HG02884 (cell line): Measurements from ENCODE around the gene FRMD5.

Experiments
- ATAC-seq: cut with Tn5 transposase; IDR thresholded peaks from one replicate; pipeline ENCODE4 v1.9.1; 2021; ENCODE audit warnings: mild to moderate bottlenecking, moderate library complexity; ENCODE audit not compliant: unreplicated experiment

Gene FRMD5

DNA sequence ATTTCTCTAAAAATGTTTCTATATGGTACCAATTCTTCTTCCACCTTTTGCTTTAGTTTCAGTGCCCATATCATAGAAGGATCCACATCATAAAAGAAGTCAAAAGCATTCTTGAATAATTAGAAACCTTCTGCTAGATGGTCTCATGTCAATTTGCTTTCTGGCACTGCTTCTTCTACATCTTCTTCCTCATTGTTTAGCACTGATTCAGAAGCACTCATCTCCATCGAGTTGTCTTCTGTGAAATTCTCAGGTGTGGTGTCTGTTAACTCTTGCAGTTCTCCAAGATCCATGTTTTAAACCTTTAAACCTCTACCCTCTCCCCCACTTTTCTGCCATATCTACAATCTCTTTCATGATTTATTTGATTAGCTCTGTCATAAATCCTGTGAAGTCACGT, 213.5 kb downstream of the FRMD5 start:
- no peak for ATAC-seq

DNA sequence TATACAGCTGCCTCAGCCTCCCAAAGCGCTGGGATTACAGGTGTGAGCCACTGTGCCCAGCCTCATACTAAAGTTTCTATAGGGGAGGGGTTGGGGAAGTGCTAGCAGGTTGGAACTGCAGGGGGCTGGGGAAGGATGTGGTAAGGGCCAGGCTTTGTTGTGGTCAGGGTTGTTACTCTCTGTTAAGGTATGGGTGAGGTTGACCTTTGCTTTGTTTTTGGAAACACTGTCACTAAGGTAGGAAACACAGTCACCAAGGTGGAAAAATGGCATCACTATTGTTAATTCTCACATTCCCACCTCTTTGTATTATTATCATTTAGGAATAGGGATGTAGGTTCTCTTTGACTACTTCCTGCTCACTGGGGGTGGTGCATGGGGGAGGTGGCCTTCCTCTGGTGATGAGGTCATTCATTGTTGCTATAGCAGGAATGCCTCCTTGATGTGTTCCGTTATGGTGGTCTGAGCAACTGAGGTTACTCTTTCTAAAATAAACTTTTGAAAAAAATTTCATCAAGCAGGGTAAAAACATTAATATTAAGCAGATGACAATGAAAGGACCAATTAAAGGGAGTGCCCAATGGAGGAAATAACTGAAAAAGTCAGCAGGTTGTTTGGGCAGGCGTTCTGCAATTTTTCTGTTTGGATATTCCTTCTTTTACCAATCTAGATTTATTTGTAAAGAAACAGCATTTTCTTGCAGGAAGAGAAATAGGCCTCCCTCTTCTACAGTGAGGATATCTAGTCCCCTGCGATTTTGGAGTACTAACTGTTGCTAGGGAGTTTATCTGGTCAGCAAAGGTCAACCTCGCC, 217.8 kb downstream of the FRMD5 start:
- no peak for ATAC-seq

DNA sequence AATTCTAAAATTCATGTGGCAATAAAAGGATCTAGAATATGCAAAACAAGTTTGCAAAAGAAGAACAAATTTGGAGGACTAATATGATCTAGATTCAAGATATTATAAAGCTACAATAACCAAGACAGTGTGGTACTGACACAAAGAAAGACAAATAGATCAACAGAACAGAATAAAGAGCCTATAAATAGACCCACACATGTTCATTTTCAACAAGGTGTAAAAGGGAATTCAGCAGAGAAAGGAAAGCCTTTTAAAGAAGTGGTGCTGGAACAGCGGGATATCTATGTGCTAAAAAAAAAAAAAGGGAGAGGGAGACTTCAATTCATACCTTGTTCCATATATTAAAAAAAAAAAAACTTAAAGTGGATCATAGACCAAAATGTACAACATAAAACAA, 219.3 kb downstream of the FRMD5 start:
- ATAC-seq, result no peak

DNA sequence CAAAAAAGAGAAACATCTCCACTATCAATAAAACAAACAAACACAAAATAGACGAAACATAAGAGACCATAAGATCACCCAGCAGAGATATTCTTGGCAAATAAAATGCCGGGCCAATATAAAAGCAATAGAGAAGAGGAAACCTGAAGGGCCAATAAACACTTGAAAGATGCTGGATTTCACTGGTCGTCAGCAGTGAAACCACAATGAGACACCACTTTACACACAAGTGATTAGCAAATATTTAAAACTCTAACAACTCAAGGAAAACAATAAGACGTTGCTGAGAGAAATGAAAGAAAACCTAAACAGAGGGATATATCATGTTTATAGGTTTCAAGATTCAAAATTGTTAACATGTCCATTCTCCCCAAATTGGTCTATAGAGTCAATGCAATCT, 219.7 kb downstream of the FRMD5 start:
- no peak for ATAC-seq

DNA sequence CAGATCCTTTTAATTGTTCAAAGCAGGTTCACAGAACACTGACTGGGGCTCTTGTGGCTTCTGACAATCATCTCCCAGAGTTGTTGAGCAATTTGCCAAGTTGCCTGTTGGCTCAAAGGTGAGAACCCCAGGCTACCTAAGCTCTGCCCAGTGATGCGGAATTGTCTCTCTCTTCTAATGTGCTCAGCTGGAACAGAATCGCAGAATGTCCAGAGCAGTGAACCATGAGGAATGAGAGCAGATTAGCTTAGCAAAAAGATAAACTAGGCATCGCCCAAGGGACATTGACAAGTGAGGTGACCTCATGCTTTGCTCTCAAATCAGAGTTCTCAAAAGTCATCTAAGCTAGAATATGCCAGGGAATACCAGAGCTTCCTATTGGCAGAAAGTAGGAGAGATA, 220.2 kb downstream of the FRMD5 start:
- ATAC-seq, result no peak

DNA sequence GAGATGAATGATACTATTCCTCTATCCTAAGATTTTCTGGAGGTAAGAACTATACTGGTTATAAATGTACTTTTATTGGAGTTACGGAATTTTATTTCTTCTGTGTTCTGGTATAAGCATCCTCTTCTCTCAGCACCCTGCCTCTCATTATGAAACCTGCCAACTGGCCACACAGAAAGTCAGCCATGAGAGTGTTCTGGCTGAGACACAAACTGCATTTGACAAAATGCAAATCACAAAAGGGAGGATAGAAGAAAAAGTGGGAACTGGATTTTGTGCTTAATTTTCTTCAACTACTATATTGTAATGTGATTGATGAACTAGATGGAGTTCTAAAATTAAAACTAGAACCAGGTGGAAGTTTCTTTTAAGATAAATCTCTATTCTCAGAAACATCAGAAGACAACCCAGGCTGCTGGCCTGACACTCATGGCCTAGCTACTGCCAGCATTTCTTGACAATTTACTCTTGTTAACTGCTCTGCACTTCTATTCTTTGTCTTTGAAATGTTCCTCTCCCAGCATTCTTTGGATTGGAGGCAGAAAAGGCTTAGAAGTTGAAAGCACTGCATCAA, 225.2 kb downstream of the FRMD5 start:
- no peak for ATAC-seq

DNA sequence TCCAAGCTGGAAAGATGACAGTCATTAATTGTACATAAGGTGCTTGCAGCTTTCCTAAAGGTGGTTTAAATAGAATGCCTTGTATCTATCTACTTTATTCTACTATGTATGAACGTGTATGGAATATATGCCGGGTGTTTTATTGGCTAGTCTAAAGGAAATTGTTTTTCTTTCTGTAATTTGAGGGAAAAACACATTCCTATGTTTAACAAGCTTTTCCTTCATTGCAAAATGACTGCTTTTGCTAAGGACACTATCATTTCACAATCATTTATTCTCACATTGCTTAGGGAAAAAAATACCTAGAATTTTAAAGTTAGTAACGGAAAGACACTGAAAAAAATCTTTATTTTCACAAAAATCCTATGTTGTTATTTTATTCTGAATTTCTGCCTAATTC, 226.5 kb downstream of the FRMD5 start:
- no peak for ATAC-seq

DNA sequence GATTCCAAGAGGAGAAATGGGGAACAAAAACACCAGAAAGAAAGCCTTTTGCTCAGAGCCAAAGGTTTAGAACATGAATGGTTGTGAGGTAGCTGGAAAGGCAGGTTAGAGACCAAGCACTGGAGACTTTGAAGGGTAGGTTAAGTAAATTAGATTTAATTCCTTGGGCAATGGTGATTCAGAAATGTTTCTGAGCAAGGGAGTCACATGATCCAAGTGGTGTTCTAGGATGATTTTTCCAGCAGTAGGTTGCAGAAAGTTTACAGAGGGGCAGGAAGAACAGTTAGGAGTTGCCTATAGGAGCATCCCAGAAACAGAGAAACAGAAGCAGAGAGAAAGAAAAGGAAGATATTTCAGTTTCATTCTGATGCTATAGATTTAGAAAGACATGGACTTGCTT, 228.4 kb downstream of the FRMD5 start:
- ATAC-seq, result no peak

DNA sequence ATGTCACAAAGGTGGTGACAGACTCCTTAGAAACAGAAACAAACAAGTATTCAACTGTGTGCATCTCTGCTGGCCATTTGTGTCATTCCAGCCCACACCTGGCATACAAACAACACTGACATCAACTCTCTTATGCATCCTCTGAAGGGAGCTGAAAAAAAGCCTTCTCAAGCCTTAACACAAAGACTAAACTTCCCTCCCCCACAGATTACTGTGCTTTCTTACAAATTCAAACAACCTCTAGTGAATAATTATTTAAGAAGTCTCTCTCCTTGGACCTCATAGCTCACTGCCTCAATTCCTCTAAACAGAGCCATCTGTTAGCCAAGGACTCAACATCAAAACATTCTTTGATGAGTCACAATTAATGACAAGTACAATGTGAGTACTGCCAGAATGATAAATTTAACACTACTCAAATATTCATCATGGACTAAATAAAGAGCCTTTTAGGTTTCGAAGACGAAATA, 236.2 kb downstream of the FRMD5 start:
- no peak for ATAC-seq

DNA sequence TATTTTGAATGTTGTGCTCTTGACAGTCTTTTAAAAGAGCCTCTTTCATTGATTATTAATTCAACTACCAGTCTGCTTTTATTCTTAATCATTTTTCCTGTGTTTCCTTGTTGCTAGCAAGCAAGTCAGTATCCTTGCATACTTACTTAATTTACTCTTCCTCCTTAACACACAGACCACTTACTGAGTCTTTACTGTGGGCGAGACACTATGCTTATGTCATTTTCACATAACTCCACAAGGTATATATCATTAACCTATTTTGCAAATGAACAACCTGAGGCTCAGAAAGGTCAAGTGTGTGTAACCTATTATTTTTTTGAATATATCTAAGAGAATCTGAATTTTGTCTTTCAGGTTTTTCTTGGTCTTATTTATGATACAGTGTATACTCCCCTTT, 237.3 kb downstream of the FRMD5 start:
- no peak for ATAC-seq

DNA sequence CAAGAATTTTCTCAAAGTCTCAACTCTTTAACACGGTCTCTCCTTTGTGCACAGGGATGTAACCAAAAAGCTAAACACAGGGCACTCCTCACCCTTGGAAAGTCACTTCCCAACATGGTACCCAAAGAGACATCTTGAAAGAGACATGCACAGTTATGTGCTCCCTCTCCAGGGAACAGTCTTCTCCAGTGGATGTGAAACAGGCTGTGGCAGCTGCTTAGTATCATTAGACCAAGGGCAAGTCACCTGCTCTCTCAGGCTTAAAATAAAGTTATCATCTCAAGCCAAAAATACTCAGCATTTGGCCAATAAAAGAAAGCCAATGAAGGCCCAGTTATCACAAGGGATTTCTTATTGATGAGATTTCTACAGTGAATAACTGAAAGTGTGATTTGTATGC, 239.9 kb downstream of the FRMD5 start:
- no peak for ATAC-seq

DNA sequence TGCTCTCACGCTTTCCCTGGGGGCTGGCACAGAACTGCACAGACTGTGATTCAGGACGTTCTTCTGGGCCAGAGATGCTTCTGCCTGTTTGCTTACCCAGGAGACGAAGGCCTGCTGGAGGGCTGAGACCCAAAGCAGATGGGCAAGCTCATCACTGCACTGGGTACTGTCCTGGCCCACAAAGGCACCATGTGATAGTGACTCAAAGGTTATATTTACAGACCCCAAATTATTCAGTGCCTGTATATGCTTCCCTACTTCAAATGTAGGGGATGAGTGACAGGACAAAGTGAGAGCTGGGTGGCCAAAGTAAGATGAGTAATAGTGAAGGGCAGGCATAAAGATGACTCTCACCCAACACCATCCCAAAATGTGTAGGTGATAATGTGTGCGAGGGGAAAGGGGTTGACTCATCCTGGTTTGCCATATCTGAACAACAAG, 240.9 kb downstream of the FRMD5 start:
- no peak for ATAC-seq

DNA sequence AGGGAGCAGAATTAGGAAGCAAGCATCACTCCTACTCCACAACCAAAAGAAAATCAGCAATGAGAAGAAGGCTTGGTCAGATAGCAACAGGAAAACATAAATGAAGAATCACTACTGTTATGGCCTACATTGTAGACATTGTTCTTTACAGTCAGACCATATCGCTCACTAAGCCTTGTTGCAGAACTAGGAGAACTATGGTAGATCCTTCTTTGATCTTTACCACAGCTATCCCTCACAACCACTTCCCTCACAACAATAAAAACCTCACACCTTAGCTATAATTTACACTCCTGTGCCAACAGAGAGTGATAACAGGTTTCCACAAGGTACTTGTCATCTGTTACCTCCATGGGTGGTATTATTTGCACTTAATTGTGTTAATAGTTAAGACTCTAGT, 241.7 kb downstream of the FRMD5 start:
- no peak for ATAC-seq

DNA sequence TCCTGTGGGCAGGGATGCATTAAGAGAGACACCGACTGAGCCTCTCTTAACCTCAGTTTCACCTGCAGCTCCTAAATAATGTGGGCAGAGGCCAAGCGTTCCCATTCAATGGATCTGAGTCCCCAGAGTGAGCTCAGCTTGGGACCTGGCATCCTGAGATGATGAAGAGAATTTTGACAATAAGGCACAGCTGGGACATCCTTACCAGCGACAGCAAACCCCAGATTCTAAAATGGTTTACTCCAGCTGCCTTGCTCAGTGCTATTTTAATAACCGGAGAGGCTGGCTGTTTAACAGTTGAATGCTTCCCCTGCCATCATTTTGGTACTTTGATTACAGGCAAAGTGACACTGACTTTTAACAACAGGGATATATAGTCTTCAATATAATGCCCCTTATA, 244.5 kb downstream of the FRMD5 start:
- ATAC-seq, result no peak

DNA sequence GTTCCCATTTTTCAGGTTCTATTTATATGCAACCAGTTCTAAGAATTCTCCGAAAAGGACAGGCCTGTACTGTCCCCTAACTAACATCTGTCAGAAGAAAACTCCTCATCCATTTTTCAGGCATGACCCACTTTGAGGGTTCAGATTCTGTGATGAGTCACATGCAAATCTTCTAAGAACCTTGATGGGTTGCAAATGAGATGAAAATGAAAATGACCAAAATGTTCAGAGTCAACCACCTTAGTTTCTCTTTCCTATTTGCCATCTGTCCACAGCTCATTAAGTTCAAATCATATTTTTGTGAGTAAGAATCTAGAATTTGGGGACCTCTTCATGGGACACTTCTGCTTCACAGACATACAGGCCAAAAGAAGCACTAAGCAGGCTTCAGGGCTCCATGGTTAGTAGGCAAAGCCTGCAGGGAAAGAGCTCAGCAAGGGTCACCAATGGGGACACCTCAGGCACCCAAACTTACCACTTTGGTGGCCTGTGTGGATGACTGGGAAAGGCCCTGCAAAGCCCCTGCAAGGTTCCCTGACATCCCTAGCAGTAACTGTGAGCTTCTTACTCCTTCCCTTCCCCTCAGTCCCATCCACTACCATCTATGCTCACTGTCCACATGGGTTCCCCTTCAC, 246.3 kb downstream of the FRMD5 start:
- peak; percentile 61 for ATAC-seq

DNA sequence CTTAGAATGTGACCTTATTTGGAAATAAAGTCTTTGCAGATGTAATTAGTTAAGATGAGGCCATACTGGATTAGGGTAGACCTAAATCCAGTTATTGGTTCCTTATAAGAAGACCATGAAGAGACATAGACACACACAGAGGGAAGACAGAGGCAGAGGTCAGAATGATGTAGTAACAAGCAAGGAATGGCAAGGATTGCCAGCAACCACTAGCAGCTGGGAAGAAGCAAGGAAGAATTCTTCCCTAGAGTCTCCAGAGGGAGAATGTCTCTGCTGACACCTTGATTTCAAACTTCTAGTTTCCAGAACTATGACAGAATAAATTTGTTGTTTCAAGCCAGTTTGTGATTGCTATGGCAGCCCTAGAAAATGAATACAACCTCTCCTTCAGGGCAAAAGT, 251.6 kb downstream of the FRMD5 start:
- ATAC-seq, result no peak

DNA sequence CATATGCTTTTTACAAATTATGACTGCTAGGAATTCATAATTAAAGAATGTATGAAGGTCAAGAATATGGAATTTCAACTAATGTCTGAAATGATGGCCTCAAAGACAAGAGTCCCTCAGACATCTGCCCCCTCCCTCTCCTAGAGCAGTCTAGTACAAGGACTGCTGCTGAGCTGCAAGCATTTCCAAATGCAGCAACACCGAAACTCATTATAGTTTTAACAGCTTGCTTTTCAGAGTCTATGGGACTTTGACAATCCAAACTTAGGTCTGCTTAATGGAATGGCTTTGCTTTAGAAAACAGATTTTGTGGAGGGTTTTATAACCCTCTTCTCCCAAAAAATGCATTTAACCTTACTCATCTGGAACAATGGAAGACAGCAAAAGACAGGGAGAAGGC, 252.9 kb downstream of the FRMD5 start:
- ATAC-seq, result no peak

DNA sequence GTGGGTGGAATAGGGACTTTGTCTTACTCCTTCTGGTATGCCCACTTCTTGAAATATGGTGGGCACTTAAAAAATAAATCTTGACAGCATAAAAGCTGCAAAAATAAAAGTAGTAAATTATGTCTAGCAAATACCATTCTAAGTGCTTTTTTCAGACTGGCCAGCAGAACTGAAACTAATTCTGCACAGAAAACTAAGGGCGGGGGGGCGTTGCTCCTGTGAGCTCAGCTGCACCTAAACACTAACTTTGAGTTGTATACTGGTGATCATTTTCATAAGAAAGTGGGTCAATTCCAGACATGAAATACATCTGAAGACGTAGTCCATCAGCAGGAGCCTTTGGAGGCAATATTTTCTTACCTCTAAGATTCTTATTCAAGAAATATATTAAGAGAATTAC, 253.5 kb downstream of the FRMD5 start:
- no peak for ATAC-seq

DNA sequence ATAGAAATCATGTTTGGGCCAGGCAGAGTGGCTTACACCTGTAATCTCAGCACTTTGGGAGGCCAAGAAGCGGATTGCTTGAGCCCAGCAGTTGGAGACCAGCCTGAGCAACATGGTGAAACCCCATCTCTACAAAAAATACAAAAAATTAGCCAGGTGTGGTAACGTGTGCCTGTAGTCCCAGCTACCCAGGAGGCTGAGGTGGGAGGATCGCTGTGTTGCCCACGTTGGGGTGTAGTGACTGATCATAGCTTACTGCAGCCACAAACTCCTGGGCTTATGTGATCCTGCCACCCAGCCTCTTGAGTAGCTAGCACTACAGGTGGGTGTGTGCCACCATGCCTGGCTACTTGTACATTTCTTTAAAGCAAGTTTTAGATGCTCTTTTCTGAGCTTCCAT, 254.0 kb downstream of the FRMD5 start:
- ATAC-seq, result no peak

DNA sequence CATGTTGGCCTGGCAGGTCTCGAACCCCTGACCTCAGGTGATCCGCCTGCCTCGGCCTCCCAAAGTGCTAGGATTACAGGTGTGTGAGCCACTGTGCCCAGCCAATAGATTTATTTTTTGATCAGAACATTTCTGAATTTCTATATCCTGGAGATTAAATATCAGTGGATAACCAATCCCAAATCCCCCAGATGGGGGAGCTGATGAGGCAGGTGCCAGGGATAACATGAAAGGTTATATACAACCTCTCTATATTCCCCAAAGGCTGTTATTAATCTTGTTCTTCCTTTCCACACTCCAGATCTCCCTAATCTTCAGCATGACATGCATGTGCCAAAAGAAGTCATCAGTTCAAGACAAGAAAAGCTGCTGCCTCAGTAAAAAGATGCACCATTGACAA, 256.0 kb downstream of the FRMD5 start:
- ATAC-seq, result no peak

DNA sequence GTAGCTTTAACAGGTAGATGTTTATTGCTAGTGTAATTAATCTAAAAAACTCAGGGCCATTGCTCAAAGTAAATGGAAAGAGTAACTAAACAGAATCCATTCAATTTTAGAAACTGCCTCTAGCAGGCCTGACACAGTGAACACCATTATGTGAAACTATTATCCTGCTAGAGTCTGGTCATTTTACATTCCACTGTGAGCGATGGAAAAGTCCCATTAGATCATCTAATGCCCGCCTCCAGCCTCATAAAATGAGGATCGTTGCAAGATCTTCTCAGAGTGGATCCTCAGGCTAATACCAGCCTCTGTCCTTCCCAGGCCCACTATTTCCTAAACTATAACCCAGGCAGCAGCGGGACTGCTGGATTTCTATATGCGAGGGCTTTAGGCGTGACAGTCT, 260.6 kb downstream of the FRMD5 start:
- no peak for ATAC-seq

DNA sequence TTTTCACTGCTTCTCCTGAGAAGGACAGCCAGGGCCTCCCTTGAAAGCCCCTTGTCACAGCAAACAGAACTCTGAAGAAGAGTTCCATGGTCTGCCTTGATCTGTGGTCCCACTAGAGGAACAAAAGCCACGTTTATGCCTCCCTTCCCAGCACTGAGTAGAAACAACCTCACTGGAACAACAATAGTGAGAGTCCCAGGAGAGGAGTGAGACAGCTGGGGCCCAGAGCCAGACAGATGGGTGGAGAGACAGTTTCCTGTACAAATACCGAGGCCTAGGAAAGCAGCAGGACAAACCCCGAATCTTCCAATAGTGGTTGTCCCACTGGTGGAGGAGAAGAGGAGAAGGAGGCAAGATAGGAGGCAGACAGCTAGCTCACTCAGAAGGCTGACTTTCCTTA, 262.2 kb downstream of the FRMD5 start:
- no peak for ATAC-seq
